Activated naive CD8-positive, alpha-beta T cell treated with anti-CD3 and anti-CD28 coated beads for 36 hours (primary cell): ENCODE data around the gene DNAH2. TPM values are rescaled to one million over a fixed set of nuclear protein-coding genes. Genes with fewer than 3 reads are reported as not detected.

Source experiments
- DNase-seq: peaks from one replicate; pipeline ENCODE4 v3.0.0; 2021
- H3K27ac Mint-ChIP-seq: one replicate; pipeline ENCODE4 v1.8.0; 2022; ENCODE audit warnings: mild to moderate bottlenecking, moderate library complexity, mixed read lengths
- H3K27me3 Mint-ChIP-seq: one replicate; pipeline ENCODE4 v1.8.0; 2022; ENCODE audit warnings: mild to moderate bottlenecking, mixed read lengths
- H3K36me3 Mint-ChIP-seq: one replicate; pipeline ENCODE4 v1.8.0; 2021; ENCODE audit warnings: mild to moderate bottlenecking, mixed read lengths
- H3K4me1 Mint-ChIP-seq: one replicate; pipeline ENCODE4 v1.8.0; 2021; ENCODE audit warnings: mixed read lengths
- H3K4me3 Mint-ChIP-seq: one replicate; pipeline ENCODE4 v1.8.0; 2022; ENCODE audit warnings: mild to moderate bottlenecking, moderate library complexity, mixed read lengths
- H3K9me3 Mint-ChIP-seq: one replicate; pipeline ENCODE4 v1.8.0; 2022; ENCODE audit warnings: mixed read lengths
- total RNA-seq, 2 experiments: library from RNA; stranded (reverse); gene quantifications; one replicate each; pipeline ENCODE4 v1.2.3, GENCODE V29; 2021

Gene DNAH2
- total RNA-seq, 2 experiments from 2014 or later = 0.04 to 0.14 TPM

DNA sequence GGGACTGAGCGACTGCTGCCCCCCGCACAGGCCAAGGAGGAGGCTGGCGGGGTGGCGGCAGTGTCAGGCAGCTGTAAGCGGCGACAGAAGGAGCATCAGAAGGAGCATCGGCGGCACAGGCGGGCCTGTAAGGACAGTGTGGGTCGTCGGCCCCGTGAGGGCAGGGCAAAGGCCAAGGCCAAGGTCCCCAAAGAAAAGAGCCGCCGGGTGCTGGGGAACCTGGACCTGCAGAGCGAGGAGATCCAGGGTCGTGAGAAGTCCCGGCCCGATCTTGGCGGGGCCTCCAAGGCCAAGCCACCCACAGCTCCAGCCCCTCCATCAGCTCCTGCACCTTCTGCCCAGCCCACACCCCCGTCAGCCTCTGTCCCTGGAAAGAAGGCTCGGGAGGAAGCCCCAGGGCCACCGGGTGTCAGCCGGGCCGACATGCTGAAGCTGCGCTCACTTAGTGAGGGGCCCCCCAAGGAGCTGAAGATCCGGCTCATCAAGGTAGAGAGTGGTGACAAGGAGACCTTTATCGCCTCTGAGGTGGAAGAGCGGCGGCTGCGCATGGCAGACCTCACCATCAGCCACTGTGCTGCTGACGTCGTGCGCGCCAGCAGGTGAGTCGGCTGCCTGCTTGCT lies 131.7 kb downstream of the DNAH2 start:
- Mint-ChIP-seq H3K27me3 (no peaks in the 10 kb centered on the region), H3K36me3 (peaks cover 42% of the 10 kb centered on the region), H3K4me1 (peaks cover 43% of the 10 kb centered on the region), H3K9me3 (no peaks in the 10 kb centered on the region), H3K4me3 (no peak overlapping the region), H3K27ac (peak overlapping the region; percentile 68)
- DNase-seq = no peak

DNA sequence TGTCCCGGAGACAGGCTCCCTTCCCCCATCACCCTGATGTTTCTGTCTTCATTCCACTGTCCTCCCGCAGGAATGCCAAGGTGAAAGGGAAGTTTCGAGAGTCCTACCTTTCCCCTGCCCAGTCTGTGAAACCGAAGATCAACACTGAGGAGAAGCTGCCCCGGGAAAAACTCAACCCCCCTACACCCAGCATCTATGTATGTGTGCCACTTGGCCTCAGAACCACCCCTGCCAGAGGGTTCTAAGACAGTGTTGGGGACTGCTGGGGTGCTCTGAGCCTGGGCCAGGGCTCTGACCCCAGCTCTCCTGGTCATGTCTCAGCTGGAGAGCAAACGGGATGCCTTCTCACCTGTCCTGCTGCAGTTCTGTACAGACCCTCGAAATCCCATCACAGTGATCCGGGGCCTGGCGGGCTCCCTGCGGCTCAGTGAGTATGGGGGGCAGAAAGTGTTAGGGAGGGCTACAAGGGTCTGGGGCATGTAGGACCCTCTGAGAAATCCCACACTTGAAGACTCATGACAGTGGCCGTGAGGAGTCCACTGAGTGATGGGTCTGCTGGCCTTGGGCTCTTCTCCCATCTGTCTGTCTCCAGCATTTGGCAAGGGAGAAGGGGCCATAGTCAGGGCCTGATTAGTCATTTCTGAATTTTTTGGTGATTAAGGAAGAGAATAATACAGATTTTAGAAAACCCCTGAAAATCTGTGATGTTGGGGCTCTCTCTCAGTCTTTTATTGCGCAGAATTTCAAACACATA lies 132.4 kb downstream of the DNAH2 start:
- peaks cover 41% of the 10 kb centered on the region for H3K36me3 Mint-ChIP-seq
- H3K4me3 Mint-ChIP-seq = peak overlapping the region; percentile 76
- H3K27me3 Mint-ChIP-seq = no peaks in the 10 kb centered on the region
- no peak for DNase-seq
- no peaks in the 10 kb centered on the region for H3K9me3 Mint-ChIP-seq
- peaks cover 43% of the 10 kb centered on the region for H3K4me1 Mint-ChIP-seq
- H3K27ac Mint-ChIP-seq = peak overlapping the region; percentile 68

DNA sequence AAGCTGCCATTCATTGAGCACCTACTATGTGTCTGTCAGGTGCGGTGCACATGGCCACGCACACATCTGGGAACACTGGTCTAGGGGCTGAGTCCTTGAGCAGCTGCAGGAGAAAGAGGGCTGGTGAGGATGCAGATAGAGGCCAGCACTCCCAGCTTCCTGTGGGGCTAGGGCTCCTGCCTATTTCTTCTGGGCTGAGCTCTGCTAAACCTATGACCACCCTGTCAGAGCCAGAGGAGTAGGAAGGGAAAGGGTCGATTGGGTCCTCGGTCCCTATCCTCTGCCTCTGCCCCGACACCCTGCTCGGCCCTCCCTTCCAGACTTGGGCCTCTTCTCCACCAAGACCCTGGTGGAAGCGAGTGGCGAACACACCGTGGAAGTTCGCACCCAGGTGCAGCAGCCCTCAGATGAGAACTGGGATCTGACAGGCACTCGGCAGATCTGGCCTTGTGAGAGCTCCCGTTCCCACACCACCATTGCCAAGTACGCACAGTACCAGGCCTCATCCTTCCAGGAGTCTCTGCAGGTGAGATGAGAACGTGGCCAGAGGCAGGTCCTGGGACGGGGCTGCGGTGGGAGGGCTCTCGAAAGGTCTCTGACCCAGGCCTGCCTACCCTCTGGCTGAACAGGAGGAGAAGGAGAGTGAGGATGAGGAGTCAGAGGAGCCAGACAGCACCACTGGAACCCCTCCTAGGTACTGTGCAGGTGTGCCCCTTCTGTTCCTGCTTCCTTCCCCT lies 133.3 kb downstream of the DNAH2 start:
- H3K9me3 Mint-ChIP-seq = no peaks in the 10 kb centered on the region
- H3K27ac Mint-ChIP-seq = peak overlapping the region; percentile 80
- H3K4me3 Mint-ChIP-seq = peak overlapping the region; percentile 76
- no peaks in the 10 kb centered on the region for H3K27me3 Mint-ChIP-seq
- peaks cover 36% of the 10 kb centered on the region for H3K36me3 Mint-ChIP-seq
- DNase-seq = no peak
- peaks cover 47% of the 10 kb centered on the region for H3K4me1 Mint-ChIP-seq

DNA sequence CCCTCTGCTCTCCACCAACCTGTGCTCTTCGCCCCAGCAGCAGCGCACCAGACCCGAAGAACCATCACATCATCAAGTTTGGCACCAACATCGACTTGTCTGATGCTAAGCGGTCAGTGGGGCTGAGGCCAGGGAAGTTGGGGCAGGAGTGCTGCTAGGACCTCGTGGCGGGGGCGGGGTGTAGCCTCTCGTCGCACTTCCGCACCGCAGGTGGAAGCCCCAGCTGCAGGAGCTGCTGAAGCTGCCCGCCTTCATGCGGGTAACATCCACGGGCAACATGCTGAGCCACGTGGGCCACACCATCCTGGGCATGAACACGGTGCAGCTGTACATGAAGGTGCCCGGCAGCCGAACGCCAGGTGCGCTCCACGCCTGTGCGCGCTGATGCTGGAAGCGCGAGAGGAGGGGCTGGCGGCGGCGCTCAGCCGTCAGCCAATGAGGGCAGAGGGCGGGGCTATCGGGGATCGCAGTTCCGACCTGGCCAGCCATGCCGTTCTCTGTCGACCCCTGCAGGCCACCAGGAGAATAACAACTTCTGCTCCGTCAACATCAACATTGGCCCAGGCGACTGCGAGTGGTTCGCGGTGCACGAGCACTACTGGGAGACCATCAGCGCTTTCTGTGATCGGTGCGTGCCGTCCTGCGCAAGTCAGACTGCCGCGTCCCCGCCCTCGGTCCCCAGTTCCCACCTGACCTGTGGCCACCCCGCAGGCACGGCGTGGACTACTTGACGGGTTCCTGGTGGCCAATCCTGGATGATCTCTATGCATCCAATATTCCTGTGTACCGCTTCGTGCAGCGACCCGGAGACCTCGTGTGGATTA lies 134.1 kb downstream of the DNAH2 start:
- peaks cover 36% of the 10 kb centered on the region for H3K36me3 Mint-ChIP-seq
- peak overlapping the region; percentile 76 for H3K4me3 Mint-ChIP-seq

DNA sequence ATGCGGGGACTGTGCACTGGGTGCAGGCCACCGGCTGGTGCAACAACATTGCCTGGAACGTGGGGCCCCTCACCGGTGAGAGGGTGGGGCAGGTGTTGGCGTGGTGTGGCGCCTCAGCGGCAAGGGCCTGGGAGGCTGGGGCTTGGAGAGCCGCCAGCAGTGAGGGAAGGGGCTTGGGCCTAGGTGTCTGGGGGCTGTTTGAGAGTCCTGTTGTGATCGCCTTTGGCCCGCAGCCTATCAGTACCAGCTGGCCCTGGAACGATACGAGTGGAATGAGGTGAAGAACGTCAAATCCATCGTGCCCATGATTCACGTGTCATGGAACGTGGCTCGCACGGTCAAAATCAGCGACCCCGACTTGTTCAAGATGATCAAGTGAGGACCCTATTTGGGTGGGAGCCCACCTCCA lies 134.7 kb downstream of the DNAH2 start:
- Mint-ChIP-seq H3K27ac (peak overlapping the region; percentile 62), H3K9me3 (no peaks in the 10 kb centered on the region), H3K4me1 (peaks cover 40% of the 10 kb centered on the region), H3K4me3 (peak overlapping the region; percentile 43), H3K27me3 (no peaks in the 10 kb centered on the region), H3K36me3 (peaks cover 36% of the 10 kb centered on the region)
- no peak for DNase-seq

More for the DNA sequence above, 134.1 kb downstream of the DNAH2 start:
- H3K4me1 Mint-ChIP-seq = peaks cover 44% of the 10 kb centered on the region
- peak; percentile 96 for DNase-seq
- H3K27ac Mint-ChIP-seq = peak overlapping the region; percentile 80
- H3K27me3 Mint-ChIP-seq = no peaks in the 10 kb centered on the region
- no peaks in the 10 kb centered on the region for H3K9me3 Mint-ChIP-seq

DNA sequence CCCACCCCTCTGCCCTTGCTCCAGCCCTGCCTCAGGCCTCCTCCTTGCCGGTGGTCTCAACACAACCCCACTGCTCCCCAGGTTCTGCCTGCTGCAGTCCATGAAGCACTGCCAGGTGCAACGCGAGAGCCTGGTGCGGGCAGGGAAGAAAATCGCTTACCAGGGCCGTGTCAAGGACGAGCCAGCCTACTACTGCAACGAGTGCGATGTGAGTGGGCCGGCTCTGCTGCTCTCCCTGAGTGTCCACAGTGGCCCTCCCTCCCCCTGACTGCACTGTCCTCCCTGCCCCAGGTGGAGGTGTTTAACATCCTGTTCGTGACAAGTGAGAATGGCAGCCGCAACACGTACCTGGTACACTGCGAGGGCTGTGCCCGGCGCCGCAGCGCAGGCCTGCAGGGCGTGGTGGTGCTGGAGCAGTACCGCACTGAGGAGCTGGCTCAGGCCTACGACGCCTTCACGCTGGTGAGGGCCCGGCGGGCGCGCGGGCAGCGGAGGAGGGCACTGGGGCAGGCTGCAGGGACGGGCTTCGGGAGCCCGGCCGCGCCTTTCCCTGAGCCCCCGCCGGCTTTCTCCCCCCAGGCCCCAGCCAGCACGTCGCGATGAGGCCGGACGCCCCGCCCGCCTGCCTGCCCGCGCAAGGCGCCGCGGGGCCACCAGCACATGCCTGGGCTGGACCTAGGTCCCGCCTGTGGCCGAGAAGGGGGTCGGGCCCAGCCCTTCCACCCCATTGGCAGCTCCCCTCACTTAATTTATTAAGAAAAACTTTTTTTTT lies 135.6 kb downstream of the DNAH2 start:
- DNase-seq = no peak
- peaks cover 36% of the 10 kb centered on the region for H3K36me3 Mint-ChIP-seq

DNA sequence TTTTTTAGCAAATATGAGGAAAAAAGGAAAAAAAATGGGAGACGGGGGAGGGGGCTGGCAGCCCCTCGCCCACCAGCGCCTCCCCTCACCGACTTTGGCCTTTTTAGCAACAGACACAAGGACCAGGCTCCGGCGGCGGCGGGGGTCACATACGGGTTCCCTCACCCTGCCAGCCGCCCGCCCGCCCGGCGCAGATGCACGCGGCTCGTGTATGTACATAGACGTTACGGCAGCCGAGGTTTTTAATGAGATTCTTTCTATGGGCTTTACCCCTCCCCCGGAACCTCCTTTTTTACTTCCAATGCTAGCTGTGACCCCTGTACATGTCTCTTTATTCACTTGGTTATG lies 136.1 kb downstream of the DNAH2 start:
- peaks cover 33% of the 10 kb centered on the region for H3K36me3 Mint-ChIP-seq
- no peak for DNase-seq
- no peaks in the 10 kb centered on the region for H3K27me3 Mint-ChIP-seq
- peak overlapping the region; percentile 28 for H3K27ac Mint-ChIP-seq
- H3K9me3 Mint-ChIP-seq = no peaks in the 10 kb centered on the region
- H3K4me1 Mint-ChIP-seq = peaks cover 40% of the 10 kb centered on the region
- no peak overlapping the region for H3K4me3 Mint-ChIP-seq

More for the DNA sequence above, 135.6 kb downstream of the DNAH2 start:
- peak overlapping the region; percentile 56 for H3K27ac Mint-ChIP-seq
- peaks cover 38% of the 10 kb centered on the region for H3K4me1 Mint-ChIP-seq
- no peaks in the 10 kb centered on the region for H3K27me3 Mint-ChIP-seq
- H3K4me3 Mint-ChIP-seq = no peak overlapping the region
- no peaks in the 10 kb centered on the region for H3K9me3 Mint-ChIP-seq

DNA sequence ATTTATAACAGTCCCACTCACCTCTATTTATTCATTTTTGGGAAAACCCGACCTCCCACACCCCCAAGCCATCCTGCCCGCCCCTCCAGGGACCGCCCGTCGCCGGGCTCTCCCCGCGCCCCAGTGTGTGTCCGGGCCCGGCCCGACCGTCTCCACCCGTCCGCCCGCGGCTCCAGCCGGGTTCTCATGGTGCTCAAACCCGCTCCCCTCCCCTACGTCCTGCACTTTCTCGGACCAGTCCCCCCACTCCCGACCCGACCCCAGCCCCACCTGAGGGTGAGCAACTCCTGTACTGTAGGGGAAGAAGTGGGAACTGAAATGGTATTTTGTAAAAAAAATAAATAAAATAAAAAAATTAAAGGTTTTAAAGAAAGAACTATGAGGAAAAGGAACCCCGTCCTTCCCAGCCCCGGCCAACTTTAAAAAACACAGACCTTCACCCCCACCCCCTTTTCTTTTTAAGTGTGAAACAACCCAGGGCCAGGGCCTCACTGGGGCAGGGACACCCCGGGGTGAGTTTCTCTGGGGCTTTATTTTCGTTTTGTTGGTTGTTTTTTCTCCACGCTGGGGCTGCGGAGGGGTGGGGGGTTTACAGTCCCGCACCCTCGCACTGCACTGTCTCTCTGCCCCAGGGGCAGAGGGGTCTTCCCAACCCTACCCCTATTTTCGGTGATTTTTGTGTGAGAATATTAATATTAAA lies 136.7 kb downstream of the DNAH2 start:
- Mint-ChIP-seq H3K4me1 (peaks cover 46% of the 10 kb centered on the region), H3K27ac (peak overlapping the region; percentile 28), H3K36me3 (peaks cover 33% of the 10 kb centered on the region), H3K27me3 (no peaks in the 10 kb centered on the region), H3K4me3 (no peak overlapping the region), H3K9me3 (no peaks in the 10 kb centered on the region)
- no peak for DNase-seq

DNA sequence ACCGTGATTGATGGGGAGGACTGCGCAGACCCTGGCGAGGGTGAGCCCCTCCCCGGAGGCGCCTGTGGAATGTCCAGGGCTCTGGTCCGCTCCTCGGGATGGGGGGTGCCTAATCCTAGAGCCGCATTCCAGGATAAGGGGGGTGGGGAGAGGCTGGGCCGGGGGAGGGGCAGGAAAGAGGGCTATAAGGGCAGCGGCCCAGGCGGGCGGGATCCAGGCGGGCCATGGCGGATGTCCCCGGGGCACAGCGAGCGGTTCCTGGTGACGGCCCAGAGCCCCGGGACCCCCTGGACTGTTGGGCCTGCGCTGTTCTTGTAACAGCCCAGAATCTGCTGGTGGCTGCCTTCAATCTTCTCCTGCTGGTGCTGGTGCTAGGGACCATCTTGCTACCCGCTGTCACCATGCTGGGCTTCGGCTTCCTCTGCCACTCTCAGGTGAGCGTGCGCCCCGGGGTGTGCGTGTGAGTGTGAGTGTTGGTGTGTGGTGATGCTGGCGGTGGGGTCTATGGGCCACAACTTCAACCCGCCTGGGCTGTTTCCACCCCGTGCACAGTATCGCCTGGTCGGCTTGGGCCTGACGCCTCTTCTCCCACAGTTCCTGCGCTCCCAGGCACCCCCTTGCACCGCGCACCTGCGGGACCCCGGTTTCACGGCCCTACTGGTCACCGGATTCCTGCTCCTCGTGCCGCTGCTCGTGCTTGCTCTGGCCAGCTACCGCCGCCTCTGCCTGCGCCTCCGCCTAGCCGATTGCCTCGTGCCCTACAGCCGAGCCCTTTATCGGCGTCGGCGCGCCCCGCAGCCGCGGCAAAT lies 137.5 kb downstream of the DNAH2 start, which contains the start of gene TMEM88:
Gene TMEM88 (plus strand): TSS at position 216 of the 809 bp plus-strand sequence. CDS start 9 bp downstream, at position 225.
- Mint-ChIP-seq H3K27ac (peak within 1 kb of the TSS; percentile 28), H3K4me3 (no peak within 1 kb of the TSS), H3K9me3 (no peaks in the 10 kb centered on the region), H3K36me3 (peaks cover 27% of the 10 kb centered on the region), H3K27me3 (no peaks in the 10 kb centered on the region), H3K4me1 (peaks cover 41% of the 10 kb centered on the region)
- no peak for DNase-seq

DNA sequence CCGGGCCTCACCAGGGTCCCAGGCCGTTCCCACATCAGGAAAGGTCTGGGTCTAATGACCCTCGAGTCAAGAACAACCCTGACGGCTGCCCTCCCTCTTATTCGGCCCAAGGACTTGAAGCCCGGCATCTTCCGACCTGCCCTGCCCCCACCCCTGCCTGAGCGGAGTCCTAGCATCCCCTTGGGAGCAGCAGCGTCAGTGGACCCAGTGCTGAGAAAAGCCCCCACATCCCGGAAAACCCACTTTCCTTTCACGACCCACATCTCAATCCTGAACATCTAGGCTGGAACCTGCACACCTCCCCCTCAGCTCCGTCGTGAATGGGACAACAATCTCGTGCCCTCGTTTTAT lies 138.1 kb downstream of the DNAH2 start:
- H3K27me3 Mint-ChIP-seq = no peaks in the 10 kb centered on the region
- H3K36me3 Mint-ChIP-seq = peaks cover 21% of the 10 kb centered on the region
- H3K9me3 Mint-ChIP-seq = no peaks in the 10 kb centered on the region
- H3K27ac Mint-ChIP-seq = no peak overlapping the region
- no peak for DNase-seq
- H3K4me3 Mint-ChIP-seq = no peak overlapping the region
- peaks cover 35% of the 10 kb centered on the region for H3K4me1 Mint-ChIP-seq

DNA sequence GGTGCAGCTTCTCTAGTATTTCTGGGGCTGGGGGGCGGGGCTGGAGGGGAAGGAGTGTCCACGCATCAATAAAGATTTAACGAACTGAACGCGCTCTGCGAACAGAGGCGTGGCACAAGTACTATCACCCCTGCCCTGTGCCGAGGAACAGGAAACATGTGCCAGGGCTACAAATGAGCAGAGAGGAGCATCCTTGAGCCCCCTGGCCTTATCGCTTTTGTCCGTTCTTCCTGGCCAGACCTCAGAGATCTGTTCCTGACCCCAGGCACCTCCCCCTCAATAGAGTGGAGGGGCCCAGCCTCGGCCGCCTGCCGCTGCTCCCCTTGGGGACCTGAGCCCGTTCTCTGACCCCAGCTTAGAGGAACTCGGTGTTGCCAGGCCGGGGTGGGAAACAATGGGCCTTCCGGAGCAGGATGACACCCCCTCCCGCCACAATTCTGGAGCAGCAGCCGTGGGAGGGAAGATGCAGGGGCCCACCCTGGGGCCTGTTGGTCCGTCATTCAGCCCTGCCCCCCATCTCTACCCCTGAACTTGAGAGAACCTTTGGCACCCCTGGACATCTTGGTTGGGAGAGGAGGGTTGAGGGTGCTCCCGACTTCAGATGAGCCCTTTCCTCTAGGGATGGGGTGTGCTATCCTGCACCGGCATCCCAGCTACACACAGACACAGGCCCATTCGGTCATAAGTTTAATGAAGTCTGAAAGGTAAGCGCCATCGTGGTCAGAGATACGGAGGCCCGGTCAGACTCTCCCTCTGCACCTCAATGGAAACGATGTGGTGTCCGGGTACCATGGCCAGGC lies 138.7 kb downstream of the DNAH2 start:
- no peak overlapping the region for H3K27ac Mint-ChIP-seq
- peaks cover 30% of the 10 kb centered on the region for H3K4me1 Mint-ChIP-seq
- H3K27me3 Mint-ChIP-seq = no peaks in the 10 kb centered on the region
- peaks cover 16% of the 10 kb centered on the region for H3K36me3 Mint-ChIP-seq
- no peaks in the 10 kb centered on the region for H3K9me3 Mint-ChIP-seq
- H3K4me3 Mint-ChIP-seq = no peak overlapping the region
- DNase-seq = no peak

DNA sequence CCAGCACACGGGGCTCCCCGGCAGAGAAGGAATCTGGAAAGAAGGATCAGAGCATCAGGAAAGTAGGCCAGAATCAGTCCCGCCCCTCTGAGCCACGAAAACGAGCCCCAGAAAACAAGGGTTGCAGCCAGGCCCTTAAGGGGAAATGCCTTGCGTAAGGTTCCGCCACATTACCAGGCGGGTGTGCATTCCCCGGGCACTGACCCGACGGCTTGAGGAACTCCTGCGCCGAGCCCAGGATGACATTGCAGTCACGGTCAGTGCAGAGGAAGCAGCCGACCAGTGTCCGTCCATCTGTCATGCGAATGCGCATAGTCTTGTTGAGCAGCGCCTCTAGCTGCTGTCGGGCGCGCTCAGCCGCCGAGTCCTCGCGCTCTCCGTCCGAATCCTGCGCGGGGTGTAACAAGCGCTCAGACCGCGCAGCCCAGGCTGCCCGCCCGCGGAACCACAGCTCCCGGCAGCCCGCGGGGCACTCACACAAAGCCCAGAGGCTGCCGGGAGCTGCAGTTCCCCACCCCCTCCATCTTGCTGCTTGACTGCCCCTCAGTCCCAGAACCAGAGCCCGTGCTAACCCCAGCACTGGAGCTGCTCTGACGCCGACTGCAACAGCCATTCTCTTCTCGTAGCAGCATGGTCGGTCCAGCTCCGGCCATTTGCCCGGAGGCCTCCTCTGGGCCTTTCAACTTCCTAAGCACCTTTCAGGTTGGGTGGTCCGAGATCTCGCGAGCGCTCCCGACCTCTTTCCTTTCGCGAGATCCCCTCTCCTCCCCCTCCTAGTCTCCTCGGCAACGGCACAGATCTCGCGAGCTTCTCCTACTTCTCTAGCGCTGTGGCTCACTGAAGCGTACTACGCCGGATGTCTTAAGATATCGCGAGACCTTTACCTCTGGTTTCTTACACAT lies 139.5 kb downstream of the DNAH2 start, which contains the start of gene NAA38:
Gene NAA38 (minus strand): TSS at position 749 of the 902 bp plus-strand sequence. CDS start 96 bp downstream, at position 653.
- Mint-ChIP-seq H3K4me1 (peaks cover 27% of the 10 kb centered on the region), H3K27ac (no peak within 1 kb of the TSS), H3K9me3 (no peaks in the 10 kb centered on the region), H3K4me3 (no peak within 1 kb of the TSS), H3K27me3 (no peaks in the 10 kb centered on the region), H3K36me3 (peaks cover 12% of the 10 kb centered on the region)
- peak; percentile 93 for DNase-seq
